Mucosa of rectum (tissue), 2 donors: Measurements from ENCODE around the gene BICDL2.
"Not testable (repeated sequence)": the region's sequence is repeated elsewhere in the genome, so short reads cannot be mapped to it uniquely, and the experiment has no call there.

ENCODE experiments used
- H3K27ac ChIP-seq, 2 donors: one replicate each; pipeline ENCODE4 v1.7.0; 2013; ENCODE audit warnings: inconsistent platforms in 2 of 2, low read depth in 2 of 2, low read length in 2 of 2
- H3K27me3 ChIP-seq, 2 donors: one replicate each; pipeline ENCODE4 v1.7.0; 2013; ENCODE audit warnings: low read length in 2 of 2; ENCODE audit not compliant: control insufficient read depth in 2 of 2, insufficient read depth in 2 of 2
- H3K36me3 ChIP-seq, 2 donors: one replicate each; pipeline ENCODE4 v1.7.0; 2013; ENCODE audit warnings: low read length in 2 of 2; ENCODE audit not compliant: control insufficient read depth in 2 of 2, insufficient read depth in 2 of 2
- H3K4me1 ChIP-seq, 2 donors: one replicate each; pipeline ENCODE4 v1.7.0; 2013; ENCODE audit warnings: low read length in 2 of 2, mild to moderate bottlenecking in 1 of 2; ENCODE audit not compliant: control insufficient read depth in 2 of 2, insufficient read depth in 2 of 2
- H3K4me3 ChIP-seq, 2 donors: one replicate each; pipeline ENCODE4 v1.7.0; 2013; ENCODE audit warnings: low read length in 2 of 2
- H3K9ac ChIP-seq, 2 donors: one replicate each; pipeline ENCODE4 v1.7.0; 2013; ENCODE audit warnings: low read length in 2 of 2, low read depth in 1 of 2, mild to moderate bottlenecking in 1 of 2
- H3K9me3 ChIP-seq, 2 donors: one replicate each; pipeline ENCODE4 v1.7.0; 2013; ENCODE audit warnings: low read length in 2 of 2; ENCODE audit not compliant: control insufficient read depth in 2 of 2
- donor health status: healthy.
- donor health status: Normal muscosa, but diverticular disease.

The BICDL2 gene

DNA sequence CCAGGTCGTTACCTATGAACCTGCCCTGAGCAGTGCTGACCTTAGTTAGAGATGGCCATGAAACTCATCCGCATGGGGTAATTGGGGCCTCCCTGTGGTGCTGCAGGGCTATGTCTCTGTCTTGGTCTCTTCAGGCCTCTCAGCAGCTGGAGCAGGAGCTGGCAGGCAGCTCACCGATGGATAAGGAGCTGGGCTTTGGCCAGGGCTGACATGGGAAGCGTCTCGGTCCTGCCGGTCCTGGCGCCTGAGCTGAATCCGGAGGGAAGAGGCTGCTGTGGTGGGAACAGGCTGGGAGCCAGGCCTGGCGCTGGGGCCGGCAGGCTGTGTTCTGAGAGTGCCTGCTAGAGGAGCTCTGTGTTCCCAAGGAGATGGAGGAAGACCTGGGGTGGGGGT is 38.8 kb upstream of the BICDL2 start:
- Histone ChIP-seq H3K9me3 (no peaks in the 10 kb centered on the region), H3K4me3 (peak overlapping the region in 1 of 2 donors; percentile 1), H3K27ac (peak overlapping the region; percentile 46 to 54), H3K4me1 (peaks cover 9% of the 10 kb centered on the region in 2 donors), H3K27me3 (peaks cover 0 to 1% of the 10 kb centered on the region in 2 donors), H3K9ac (no peak overlapping the region), H3K36me3 (no peaks in the 10 kb centered on the region)

DNA sequence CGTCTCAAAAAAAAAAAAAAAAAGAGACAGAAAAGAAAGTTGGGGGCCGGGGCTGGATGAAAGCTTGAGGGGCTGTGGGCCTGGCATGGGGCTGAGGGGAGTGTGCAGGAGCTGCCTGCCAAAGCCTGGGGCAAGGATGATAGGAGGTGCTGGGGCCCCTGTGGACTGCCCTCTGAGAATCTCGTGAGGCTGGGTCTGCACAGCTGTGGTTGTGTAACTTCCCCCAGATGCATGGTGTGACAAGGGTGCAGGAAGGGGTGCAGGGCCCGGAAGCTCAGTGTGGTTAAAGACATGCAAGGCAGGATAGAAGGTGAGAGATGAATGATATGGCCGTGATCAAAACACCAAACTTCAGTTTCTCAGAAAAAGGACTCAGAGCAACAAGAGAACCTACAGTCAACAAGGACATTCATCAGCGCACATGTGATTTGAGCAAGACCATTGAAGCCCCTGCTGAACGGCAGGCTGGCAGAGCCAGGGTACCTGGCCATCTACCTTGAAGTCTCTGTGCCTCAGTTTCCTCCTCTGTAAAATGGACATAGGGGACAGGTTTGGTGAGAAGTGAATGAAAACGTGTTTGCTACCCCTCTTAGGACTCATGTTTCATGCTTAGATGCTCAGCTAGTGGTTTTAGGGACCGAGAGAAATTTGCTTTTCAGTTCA is 38.2 kb upstream of the BICDL2 start:
- H3K4me1 ChIP-seq: peaks cover 9% of the 10 kb centered on the region in 2 donors
- H3K4me3 ChIP-seq: peak overlapping the region in 1 of 2 donors; percentile 1
- H3K9me3 ChIP-seq: no peaks in the 10 kb centered on the region
- peak overlapping the region; percentile 46 to 54 for H3K27ac ChIP-seq
- H3K9ac ChIP-seq: no peak overlapping the region
- H3K36me3 ChIP-seq: no peaks in the 10 kb centered on the region
- H3K27me3 ChIP-seq: peaks cover 0 to 1% of the 10 kb centered on the region in 2 donors

DNA sequence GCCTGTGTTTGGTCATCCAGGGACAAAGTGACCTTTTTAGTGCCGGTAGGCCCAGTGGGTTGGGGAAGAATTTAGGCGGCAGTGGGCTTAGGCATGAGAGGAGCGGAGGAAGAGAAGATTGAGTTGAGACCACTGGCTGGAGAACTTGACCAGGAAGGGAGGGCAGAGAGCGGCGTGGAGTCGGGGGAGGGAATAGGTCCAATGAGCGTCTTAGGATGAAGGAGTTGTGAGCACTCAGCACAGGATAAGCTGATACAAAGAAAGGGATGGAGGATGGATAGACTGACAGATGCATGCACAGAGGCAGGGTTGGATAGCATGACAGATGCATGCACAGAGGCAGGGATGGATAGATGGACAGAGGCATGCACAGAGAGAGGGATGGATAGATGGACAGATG is 36.7 kb upstream of the BICDL2 start:
- Histone ChIP-seq H3K36me3 (peaks cover 0 to 3% of the 10 kb centered on the region in 2 donors), H3K9me3 (no peaks in the 10 kb centered on the region), H3K9ac (no peak overlapping the region), H3K4me1 (peaks cover 9 to 10% of the 10 kb centered on the region in 2 donors), H3K27me3 (peaks cover 0 to 1% of the 10 kb centered on the region in 2 donors), H3K27ac (peak overlapping the region in 1 of 2 donors; percentile 27), H3K4me3 (peak overlapping the region in 1 of 2 donors; percentile 54)

- H3K27ac ChIP-seq, H3K36me3 ChIP-seq, H3K27me3 ChIP-seq, H3K9me3 ChIP-seq, H3K9ac ChIP-seq, H3K4me3 ChIP-seq: not testable (repeated sequence)
- H3K4me1 ChIP-seq: peaks cover 8 to 14% of the 10 kb centered on the region in 2 donors
These were observed 36.0 kb upstream of the BICDL2 start for GRCh38 chr16:3072576-3073263.

DNA sequence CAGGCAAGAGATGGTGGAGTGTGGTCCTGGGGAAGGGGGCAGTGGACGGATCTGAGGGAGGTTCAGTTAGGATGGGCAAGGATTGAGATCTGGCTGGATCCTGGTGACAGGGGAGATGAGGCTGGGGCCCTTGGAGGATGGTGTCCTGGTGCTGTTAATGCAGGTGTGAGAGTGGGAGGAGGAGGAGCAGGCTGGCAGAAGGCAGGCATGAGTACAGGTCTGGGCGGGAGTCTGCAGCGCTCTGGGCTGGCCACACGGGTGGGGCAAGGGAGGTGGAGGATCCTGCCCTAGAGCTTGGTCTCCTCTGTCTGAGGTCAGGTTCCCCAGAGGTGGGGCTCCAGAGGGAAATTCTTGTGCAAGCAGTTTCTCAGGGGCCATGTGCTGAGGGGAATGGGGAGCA is 35.4 kb upstream of the BICDL2 start:
- H3K27ac ChIP-seq, H3K9me3 ChIP-seq, H3K9ac ChIP-seq, H3K4me3 ChIP-seq, H3K36me3 ChIP-seq, H3K27me3 ChIP-seq: not testable (repeated sequence)
- H3K4me1 ChIP-seq: peaks cover 7 to 14% of the 10 kb centered on the region in 2 donors

- no peak overlapping the region for H3K4me3 ChIP-seq
- H3K4me1 ChIP-seq: peaks cover 7 to 14% of the 10 kb centered on the region in 2 donors
- H3K9me3 ChIP-seq: no peaks in the 10 kb centered on the region
- no peak overlapping the region for H3K27ac ChIP-seq
- peaks cover 0 to 3% of the 10 kb centered on the region in 2 donors for H3K36me3 ChIP-seq
- H3K9ac ChIP-seq: no peak overlapping the region
- H3K27me3 ChIP-seq: peaks cover 0 to 1% of the 10 kb centered on the region in 2 donors
These were observed 34.9 kb upstream of the BICDL2 start for GRCh38 chr16:3071655-3072054.

DNA sequence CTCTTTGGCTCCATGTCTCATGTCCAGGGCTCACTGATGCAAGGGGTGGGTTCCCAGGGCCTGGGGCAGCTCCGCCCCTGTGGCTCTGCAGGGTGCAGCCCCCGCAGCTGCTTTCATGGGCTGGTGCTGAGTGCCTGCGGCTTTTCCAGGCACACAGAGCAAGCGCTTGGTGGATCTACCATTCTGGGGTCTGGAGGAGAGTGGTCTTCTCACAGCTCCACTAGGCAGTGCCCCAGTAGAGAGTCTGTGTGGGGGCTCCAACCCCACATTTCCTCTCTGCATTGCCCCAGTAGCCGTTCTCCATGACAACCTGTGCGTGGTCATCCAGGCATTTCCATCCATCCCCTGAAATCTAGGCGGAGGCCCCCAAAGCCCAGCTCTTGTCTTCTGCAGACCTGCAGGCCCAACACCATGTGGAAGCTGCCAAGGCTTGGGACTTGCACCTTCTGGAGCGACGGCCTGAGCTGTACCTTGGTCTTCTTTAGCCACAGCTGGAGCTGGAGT is 33.9 kb upstream of the BICDL2 start:
- H3K9me3 ChIP-seq: no peaks in the 10 kb centered on the region
- peaks cover 0 to 1% of the 10 kb centered on the region in 2 donors for H3K27me3 ChIP-seq
- H3K27ac ChIP-seq: no peak overlapping the region
- H3K36me3 ChIP-seq: peaks cover 0 to 3% of the 10 kb centered on the region in 2 donors
- H3K9ac ChIP-seq: no peak overlapping the region
- H3K4me3 ChIP-seq: no peak overlapping the region
- peaks cover 17 to 22% of the 10 kb centered on the region in 2 donors for H3K4me1 ChIP-seq

- H3K4me3 ChIP-seq, H3K27ac ChIP-seq, H3K9me3 ChIP-seq, H3K9ac ChIP-seq, H3K36me3 ChIP-seq, H3K27me3 ChIP-seq: not testable (repeated sequence)
- H3K4me1 ChIP-seq: peaks cover 27 to 30% of the 10 kb centered on the region in 2 donors
These were observed 32.4 kb upstream of the BICDL2 start for GRCh38 chr16:3069146-3069545.

- Histone ChIP-seq H3K27me3 (no peaks in the 10 kb centered on the region), H3K4me1 (peaks cover 26 to 31% of the 10 kb centered on the region in 2 donors), H3K4me3 (peak overlapping the region in 1 of 2 donors; percentile 28), H3K9ac (no peak overlapping the region), H3K36me3 (peaks cover 0 to 3% of the 10 kb centered on the region in 2 donors), H3K27ac (no peak overlapping the region), H3K9me3 (no peaks in the 10 kb centered on the region)
These were observed 31.7 kb upstream of the BICDL2 start for GRCh38 chr16:3068487-3068886.

- peaks cover 23 to 34% of the 10 kb centered on the region in 2 donors for H3K4me1 ChIP-seq
- H3K9ac ChIP-seq: peak overlapping the region; percentile 79 to 82
- H3K27ac ChIP-seq: peak overlapping the region; percentile 78 to 83
- peak overlapping the region; percentile 77 to 87 for H3K4me3 ChIP-seq
- H3K27me3 ChIP-seq: no peaks in the 10 kb centered on the region
- no peaks in the 10 kb centered on the region for H3K9me3 ChIP-seq
- peaks cover 0 to 3% of the 10 kb centered on the region in 2 donors for H3K36me3 ChIP-seq
These were observed 29.6 kb upstream of the BICDL2 start for GRCh38 chr16:3066440-3066748.
